Measurements from ENCODE around the gene RASD1.

DNA sequence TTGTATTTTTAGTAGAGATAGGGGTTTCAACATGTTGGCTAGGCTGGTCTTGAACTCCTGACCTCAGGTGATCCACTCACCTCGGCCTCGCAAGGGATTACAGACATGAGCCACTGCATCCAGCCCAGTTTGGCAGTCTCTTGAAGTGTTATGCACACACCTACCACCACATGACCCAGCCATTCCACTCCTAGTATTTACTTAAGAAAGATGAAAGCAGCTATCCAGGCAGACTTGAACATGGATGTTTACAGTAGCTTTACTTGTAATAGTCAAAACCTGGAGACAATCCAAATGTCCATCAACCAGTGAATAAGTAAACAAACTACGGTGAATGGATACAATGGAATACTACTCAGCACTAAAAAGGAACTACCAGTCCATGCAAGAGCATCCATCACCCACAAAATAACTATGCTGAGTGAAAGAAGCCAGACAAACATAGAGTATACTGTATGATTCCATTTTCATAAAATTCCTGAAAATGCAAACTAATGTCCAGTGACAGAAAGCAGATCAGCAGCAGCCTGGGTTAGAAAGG lies 37.8 kb upstream of the RASD1 start:
- TF ChIP-seq, protein P1, sequence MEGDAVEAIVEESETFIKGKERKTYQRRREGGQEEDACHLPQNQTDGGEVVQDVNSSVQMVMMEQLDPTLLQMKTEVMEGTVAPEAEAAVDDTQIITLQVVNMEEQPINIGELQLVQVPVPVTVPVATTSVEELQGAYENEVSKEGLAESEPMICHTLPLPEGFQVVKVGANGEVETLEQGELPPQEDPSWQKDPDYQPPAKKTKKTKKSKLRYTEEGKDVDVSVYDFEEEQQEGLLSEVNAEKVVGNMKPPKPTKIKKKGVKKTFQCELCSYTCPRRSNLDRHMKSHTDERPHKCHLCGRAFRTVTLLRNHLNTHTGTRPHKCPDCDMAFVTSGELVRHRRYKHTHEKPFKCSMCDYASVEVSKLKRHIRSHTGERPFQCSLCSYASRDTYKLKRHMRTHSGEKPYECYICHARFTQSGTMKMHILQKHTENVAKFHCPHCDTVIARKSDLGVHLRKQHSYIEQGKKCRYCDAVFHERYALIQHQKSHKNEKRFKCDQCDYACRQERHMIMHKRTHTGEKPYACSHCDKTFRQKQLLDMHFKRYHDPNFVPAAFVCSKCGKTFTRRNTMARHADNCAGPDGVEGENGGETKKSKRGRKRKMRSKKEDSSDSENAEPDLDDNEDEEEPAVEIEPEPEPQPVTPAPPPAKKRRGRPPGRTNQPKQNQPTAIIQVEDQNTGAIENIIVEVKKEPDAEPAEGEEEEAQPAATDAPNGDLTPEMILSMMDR (IDR thresholded peaks at IDR 0.05) = no peak
- no peak for TF ChIP-seq POLR2AphosphoS5 (IDR thresholded peaks at IDR 0.05)
- no peak for TF ChIP-seq POLR2A (IDR thresholded peaks at IDR 0.05)
